GM21360 (cell line): ENCODE results near the gene SLC25A53.
A peak's percentile ranks its signal among the peaks of the same experiment; 100 is the strongest.
"Not testable (repeated sequence)": the region's sequence is repeated elsewhere in the genome, so short reads cannot be mapped to it uniquely, and the experiment has no call there.

Experiments
- ATAC-seq: cut with Tn5 transposase; IDR thresholded peaks from one replicate; pipeline ENCODE4 v1.9.1; 2021; ENCODE audit warnings: mild to moderate bottlenecking, moderate library complexity; ENCODE audit not compliant: unreplicated experiment

Gene SLC25A53

DNA sequence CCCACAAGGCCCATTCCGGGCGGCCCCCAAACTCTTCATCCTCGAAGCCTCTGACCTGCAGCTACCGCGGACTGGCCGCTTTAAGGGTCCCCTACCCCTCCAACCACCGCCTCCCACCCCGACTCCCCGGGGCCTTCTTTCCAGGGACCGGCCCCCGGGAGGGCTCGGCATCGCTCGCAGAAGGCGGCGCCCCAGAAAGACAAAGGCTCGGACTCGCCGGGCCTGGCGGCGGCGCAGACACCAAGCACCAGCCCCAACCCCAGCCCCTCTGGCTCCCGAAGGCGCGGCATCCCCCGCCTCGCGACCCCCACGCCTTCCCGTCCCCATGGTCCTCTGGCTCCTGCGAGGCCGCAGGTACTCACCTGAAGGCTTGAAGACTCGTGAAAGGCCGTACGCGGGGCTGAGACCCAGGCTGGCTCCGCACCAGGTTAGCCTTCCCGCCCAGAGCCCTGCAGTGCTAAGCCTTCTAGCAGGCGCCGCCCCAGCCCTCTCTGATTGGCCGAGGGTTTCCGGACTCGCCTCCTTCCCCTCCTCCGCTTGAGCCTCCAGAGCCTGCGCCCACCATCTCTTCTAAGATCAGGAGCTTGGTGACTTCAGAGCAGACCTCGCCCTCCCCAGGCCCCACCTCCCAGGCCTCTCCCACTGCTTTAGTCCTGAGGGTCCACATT is 80.9 kb downstream of the SLC25A53 start, which contains the start of gene TMSB15C:
Gene TMSB15C (minus strand): TSS at position 459 of the 668 bp plus-strand sequence.
- peak; percentile 99 for ATAC-seq

DNA sequence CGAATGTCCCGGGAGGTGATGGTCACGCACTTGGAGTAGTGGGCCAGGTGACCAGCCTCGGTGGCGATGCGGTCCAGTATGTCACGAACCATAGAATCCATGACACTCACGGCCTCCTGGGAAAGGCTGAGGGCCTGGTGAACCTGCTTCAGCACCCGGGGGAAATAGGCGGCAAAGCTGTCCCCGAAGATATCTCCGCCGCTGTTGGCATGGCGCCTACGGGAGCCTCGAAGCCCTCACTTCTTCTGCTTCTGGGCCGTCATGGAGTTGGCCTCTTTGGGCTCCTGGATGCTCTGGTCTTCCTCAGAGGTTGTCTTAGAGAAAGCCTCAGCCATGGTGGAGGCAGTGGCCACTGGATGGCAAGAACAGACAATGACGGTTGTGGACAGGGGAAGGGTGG is 94.2 kb downstream of the SLC25A53 start:
- not testable (repeated sequence) for ATAC-seq

DNA sequence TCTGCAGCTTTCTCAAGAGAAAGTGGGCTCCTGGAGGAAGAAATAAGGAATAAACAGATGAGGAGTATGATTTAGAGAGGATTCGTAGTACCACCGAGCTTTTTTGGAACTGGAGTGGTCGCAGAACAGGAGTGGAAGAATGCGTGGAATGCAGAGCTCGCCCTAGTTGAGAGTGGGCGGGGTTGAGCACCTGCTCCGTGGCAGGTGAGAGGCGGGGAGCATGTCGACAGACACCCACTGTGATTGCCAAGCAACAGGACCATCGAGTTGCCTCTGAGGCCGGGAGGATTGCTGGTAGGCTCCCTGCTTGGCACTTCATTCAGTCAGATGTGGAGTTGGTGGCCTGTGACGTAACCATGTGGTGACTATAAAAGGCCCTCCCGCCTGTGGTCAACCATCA is 101.9 kb downstream of the SLC25A53 start:
- not testable (repeated sequence) for ATAC-seq
